T-cell (primary cell): Measurements from ENCODE around the gene ENG. TPM values are rescaled to one million over a fixed set of nuclear protein-coding genes. Genes with fewer than 3 reads are reported as not detected.

Source experiments
- ATAC-seq, 4 experiments: fragments of 200-7000 bp in 3 of 4; fragments of 150-1000 bp in 1 of 4; cut with Tn5 transposase; replicated peaks in 1 of 4; 1 replicate in 3 of 4; 2 replicates in 1 of 4; pipeline ENCODE4 v1.10.0; 2021; ENCODE audit warnings: moderate library complexity in 3 of 4, mild to moderate bottlenecking in 2 of 4, moderate number of reproducible peaks in 1 of 4
- CTCF ChIA-PET, 2 donors: fragments of 300-600 bp; sonication (Branson Sonifier 250); formaldehyde crosslinking; loops; one replicate each; lab custom pipeline; 2022; ENCODE audit warnings: antibody characterized with exemption in 2 of 2; lab: Charles Lee
- POLR2A ChIA-PET, 2 donors: fragments of 300-600 bp; sonication (Branson Sonifier 250); formaldehyde crosslinking; loops; one replicate each; lab custom pipeline; 2022; ENCODE audit warnings: antibody characterized with exemption in 2 of 2; lab: Charles Lee
- DNase-seq, 35 experiments: peaks; one replicate each; pipeline versions ENCODE4 v3.0.0 to v3.0.0-alpha.2; 2013 to 2023
- H3K27ac ChIP-seq: one replicate; pipeline ENCODE4 v1.5.1; 2013; ENCODE audit warnings: low read length
- H3K27me3 ChIP-seq, 2 experiments: replicated peaks in 1 of 2; 1 replicate in 1 of 2; 2 replicates in 1 of 2; pipeline versions ENCODE4 v1.6.1 to v1.7.0; 2013; ENCODE audit warnings: low read length in 1 of 2, mixed read lengths in 1 of 2; ENCODE audit not compliant: control insufficient read depth in 2 of 2, insufficient read depth in 2 of 2; ENCODE audit errors: extremely low read depth in 1 of 2
- H3K36me3 ChIP-seq, 2 donors: 1 replicate in 1 of 2; 2 replicates in 1 of 2; pipeline versions ENCODE4 v1.6.1 to v1.7.0; 2013; ENCODE audit warnings: low read length in 1 of 2; ENCODE audit not compliant: control insufficient read depth in 2 of 2, insufficient read depth in 1 of 2; ENCODE audit errors: extremely low read depth in 1 of 2
- H3K4me1 ChIP-seq, 2 experiments: 1 replicate in 1 of 2; 2 replicates in 1 of 2; pipeline versions ENCODE4 v1.6.1 to v1.7.0; 2013; ENCODE audit warnings: low read length in 2 of 2, mixed read lengths in 1 of 2; ENCODE audit not compliant: insufficient read depth in 2 of 2, control insufficient read depth in 1 of 2; ENCODE audit errors: extremely low read depth in 1 of 2
- H3K4me3 ChIP-seq, 2 donors: 1 replicate in 1 of 2; 2 replicates in 1 of 2; pipeline versions ENCODE4 v1.5.1 to v1.7.0; 2013; ENCODE audit warnings: mild to moderate bottlenecking in 2 of 2, low read length in 1 of 2, moderate library complexity in 1 of 2; ENCODE audit not compliant: control insufficient read depth in 1 of 2; ENCODE audit errors: extremely low read depth in 1 of 2
- H3K9me3 ChIP-seq: 2 replicates; pipeline ENCODE4 v1.7.0; 2013
- H3K27ac Mint-ChIP-seq, 2 donors: one replicate each; pipeline ENCODE4 v1.8.0; 2020 to 2021; ENCODE audit warnings: mild to moderate bottlenecking in 2 of 2, mixed read lengths in 2 of 2
- H3K27me3 Mint-ChIP-seq, 2 donors: one replicate each; pipeline ENCODE4 v1.8.0; 2021 to 2022; ENCODE audit warnings: mixed read lengths in 2 of 2
- H3K36me3 Mint-ChIP-seq: one replicate; pipeline ENCODE4 v1.8.0; 2021; ENCODE audit warnings: mixed read lengths
- H3K4me1 Mint-ChIP-seq, 3 donors: one replicate each; pipeline ENCODE4 v1.8.0; 2020 to 2022; ENCODE audit warnings: mixed read lengths in 3 of 3, mild to moderate bottlenecking in 1 of 3
- H3K4me3 Mint-ChIP-seq, 3 donors: one replicate each; pipeline ENCODE4 v1.8.0; 2020 to 2022; ENCODE audit warnings: mild to moderate bottlenecking in 3 of 3, mixed read lengths in 3 of 3, moderate library complexity in 3 of 3
- H3K9me3 Mint-ChIP-seq, 3 donors: one replicate each; pipeline ENCODE4 v1.8.0; 2020 to 2022; ENCODE audit warnings: mixed read lengths in 3 of 3
- WGBS: methylation state at CpG from one replicate; pipeline ENCODE4 v1.1.5; 2013; ENCODE audit warnings: missing lambda C conversion rate; ENCODE audit not compliant: insufficient coverage; 5-methylcytosine and 5-hydroxymethylcytosine counted together
- total RNA-seq, 35 experiments: library from RNA in 6 of 35; stranded (reverse) in 6 of 35; fragments of 120-200 nt in 1 of 35; gene quantifications; one replicate each; pipeline versions ENCODE4 v1.2.1 to v1.2.4 and lab custom pipeline; 2013 to 2026

The ENG gene
- total RNA-seq, 5 donors from 2014 or later (not counting 1 experiment from before 2014, with no cell fraction given): 6.8 to 16.7 (median 8.8) TPM

- ATAC-seq (no peak), DNase-seq (no peak)
- peaks cover 0 to 9% of the 10 kb centered on the region in 2 experiments for H3K27me3 ChIP-seq
- no peaks in the 10 kb centered on the region for H3K27me3 Mint-ChIP-seq
- no peak overlapping the region for H3K4me3 ChIP-seq
- H3K4me1 Mint-ChIP-seq: peaks cover 7 to 13% (median 10%) of the 10 kb centered on the region in 3 donors
- H3K9me3 Mint-ChIP-seq: no peaks in the 10 kb centered on the region
- H3K9me3 ChIP-seq: no peaks in the 10 kb centered on the region
- no peak overlapping the region for H3K4me3 Mint-ChIP-seq
- ChIA-PET CTCF (no interaction called here), POLR2A (interaction anchor here in 1 of 2 donors (0.6 kb wide), 1 partner anchor 98 kb away, joined by 3 read pairs; no protein-coding TSS in a partner anchor)
- no peaks in the 10 kb centered on the region for H3K36me3 ChIP-seq
- 71% methylated on average over 1 of the region's 1 CpG for WGBS
- no peaks in the 10 kb centered on the region for H3K36me3 Mint-ChIP-seq
- peaks cover 2 to 5% of the 10 kb centered on the region in 2 experiments for H3K4me1 ChIP-seq
- no peak overlapping the region for H3K27ac ChIP-seq
- peak overlapping the region in 1 of 2 donors; percentile 28 for H3K27ac Mint-ChIP-seq
Observed at GRCh38 chr9:127833555-127833954, 20.9 kb downstream of the ENG start.

DNA sequence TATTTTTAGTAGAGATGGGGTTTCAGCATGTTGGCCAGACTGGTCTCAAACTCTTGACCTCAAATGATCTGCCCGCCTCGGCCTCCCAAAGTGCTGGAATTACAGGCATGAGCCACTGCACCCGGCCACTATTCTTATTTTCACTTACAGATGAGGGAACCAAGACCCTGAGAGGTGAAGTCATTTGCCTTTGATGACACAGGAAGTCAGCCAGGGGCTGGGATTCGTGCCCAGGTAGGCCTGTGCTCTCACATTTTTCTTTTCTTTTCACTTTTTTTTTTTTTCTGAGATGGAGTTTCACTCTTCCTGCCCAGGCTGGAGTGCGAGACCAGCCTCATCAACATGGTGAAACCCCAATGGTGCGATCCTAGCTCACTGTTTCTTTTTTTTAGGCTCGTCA is 22.2 kb downstream of the ENG start:
- H3K27me3 Mint-ChIP-seq: no peaks in the 10 kb centered on the region
- peak overlapping the region; percentile 79 to 85 for H3K27ac Mint-ChIP-seq
- Histone ChIP-seq H3K4me1 (peaks cover 2 to 5% of the 10 kb centered on the region in 2 experiments), H3K27me3 (peaks cover 0 to 8% of the 10 kb centered on the region in 2 experiments), H3K4me3 (no peak overlapping the region), H3K27ac (no peak overlapping the region), H3K36me3 (no peaks in the 10 kb centered on the region), H3K9me3 (no peaks in the 10 kb centered on the region)
- no peaks in the 10 kb centered on the region for H3K9me3 Mint-ChIP-seq
- DNase-seq (peak in 10 of 35 experiments; percentile 8 to 34 (median 14)), ATAC-seq (peak; percentile 52 to 73 (median 66))
- no peaks in the 10 kb centered on the region for H3K36me3 Mint-ChIP-seq
- CTCF ChIA-PET: no interaction called here
- peaks cover 7 to 13% (median 10%) of the 10 kb centered on the region in 3 donors for H3K4me1 Mint-ChIP-seq
- 75% methylated on average over 2 of the region's 7 CpGs for WGBS
- POLR2A ChIA-PET: no interaction called here
- peak overlapping the region in 2 of 3 donors; percentile 18 to 64 for H3K4me3 Mint-ChIP-seq

DNA sequence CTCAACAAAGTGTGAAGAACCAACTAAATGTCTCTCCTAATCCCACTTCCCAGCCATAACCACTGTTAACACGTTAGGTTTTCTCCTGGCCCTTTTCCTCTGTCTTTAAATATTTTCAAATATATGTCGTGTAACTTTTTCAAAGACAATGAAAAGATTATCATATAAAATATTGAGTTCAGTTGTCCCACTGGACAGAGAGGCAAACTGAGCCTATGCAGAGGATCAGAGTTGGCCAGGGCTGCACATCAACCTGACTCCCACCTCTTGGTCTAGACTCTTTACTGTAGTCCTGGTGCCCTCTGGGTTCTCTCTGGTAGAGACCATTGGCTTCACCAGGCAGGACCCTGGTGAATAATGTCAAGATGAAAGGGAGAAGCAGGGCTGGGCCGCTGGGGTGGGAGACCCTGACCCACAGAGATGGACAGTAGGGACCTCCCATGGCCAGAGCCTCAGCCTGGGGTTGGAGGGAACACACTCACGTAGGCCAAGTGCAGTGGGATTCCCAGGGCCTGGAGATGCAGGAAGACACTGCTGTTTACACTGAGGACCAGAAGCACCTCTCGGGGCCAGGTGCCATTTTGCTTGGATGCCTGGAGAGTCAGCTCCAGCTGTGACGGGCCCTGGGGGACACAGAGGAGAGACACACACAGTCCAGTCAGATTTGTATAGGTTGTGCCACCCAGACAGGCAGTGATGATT is 25.1 kb downstream of the ENG start:
- H3K4me1 ChIP-seq: peaks cover 2 to 5% of the 10 kb centered on the region in 2 experiments
- Mint-ChIP-seq H3K4me1 (peaks cover 7 to 16% (median 10%) of the 10 kb centered on the region in 3 donors), H3K4me3 (no peak overlapping the region), H3K9me3 (no peaks in the 10 kb centered on the region), H3K27ac (peak overlapping the region; percentile 6 to 70), H3K36me3 (peaks cover 3% of the 10 kb centered on the region), H3K27me3 (no peaks in the 10 kb centered on the region)
- ChIA-PET CTCF (no interaction called here), POLR2A (no interaction called here)
- H3K9me3 ChIP-seq: no peaks in the 10 kb centered on the region
- no peak overlapping the region for H3K4me3 ChIP-seq
- H3K27me3 ChIP-seq: peaks cover 0 to 6% of the 10 kb centered on the region in 2 experiments
- 83% methylated on average over 4 of the region's 6 CpGs for WGBS
- ATAC-seq: no peak
- H3K36me3 ChIP-seq: peaks cover 0 to 5% of the 10 kb centered on the region in 2 donors
- no peak overlapping the region for H3K27ac ChIP-seq
- DNase-seq: no peak

DNA sequence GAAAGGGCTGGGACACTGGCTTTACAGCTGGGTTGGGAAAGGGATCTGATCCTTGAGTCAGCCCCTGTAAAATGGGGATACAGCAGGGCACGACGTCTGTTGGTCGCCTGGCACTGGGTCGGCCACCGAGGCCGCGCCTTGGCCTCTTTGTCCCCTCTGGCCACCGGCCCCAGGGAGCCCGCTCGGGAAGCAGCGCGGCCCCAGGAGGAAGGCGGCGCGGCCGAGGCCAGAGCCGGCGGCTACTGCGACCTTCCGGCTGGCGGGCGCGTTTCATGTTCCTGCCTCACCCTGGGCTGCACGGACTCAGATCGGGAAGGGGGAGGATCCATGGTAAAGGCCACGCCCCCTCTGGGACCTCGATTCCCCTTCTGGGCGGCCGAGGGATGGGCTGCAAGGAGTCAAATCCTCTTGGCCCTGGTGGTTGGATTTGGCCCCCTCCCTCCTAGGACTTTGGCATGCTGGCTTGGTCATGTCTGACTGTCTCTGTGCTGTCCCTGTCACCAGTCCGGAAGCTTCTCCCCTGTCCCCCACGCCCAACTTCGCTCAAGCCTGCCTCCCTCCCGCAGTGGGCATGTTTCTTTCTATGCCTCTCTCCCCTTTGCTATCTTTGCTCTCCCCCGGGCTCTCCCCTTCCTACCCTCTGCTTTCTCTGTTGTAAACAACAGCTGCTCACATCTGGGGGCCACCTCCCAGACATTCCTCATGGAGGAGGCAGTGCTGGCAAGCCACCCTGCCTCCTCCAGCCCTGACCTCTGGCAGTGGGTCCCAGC is 26.0 kb downstream of the ENG start:
- POLR2A ChIA-PET: no interaction called here
- peaks cover 6% of the 10 kb centered on the region for H3K36me3 Mint-ChIP-seq
- peaks cover 7 to 13% (median 8%) of the 10 kb centered on the region in 3 donors for H3K4me1 Mint-ChIP-seq
- H3K27me3 Mint-ChIP-seq: no peaks in the 10 kb centered on the region
- no peak overlapping the region for H3K4me3 ChIP-seq
- DNase-seq: no peak
- no peaks in the 10 kb centered on the region for H3K9me3 Mint-ChIP-seq
- no peak overlapping the region for H3K27ac ChIP-seq
- no peaks in the 10 kb centered on the region for H3K9me3 ChIP-seq
- CTCF ChIA-PET: no interaction called here
- peaks cover 2 to 5% of the 10 kb centered on the region in 2 experiments for H3K4me1 ChIP-seq
- WGBS: 94% methylated on average over 33 of the region's 34 CpGs
- no peak overlapping the region for H3K4me3 Mint-ChIP-seq
- H3K36me3 ChIP-seq: peaks cover 0 to 5% of the 10 kb centered on the region in 2 donors
- H3K27ac Mint-ChIP-seq: peak overlapping the region in 1 of 2 donors; percentile 70
- no peak for ATAC-seq
- H3K27me3 ChIP-seq: peaks cover 0 to 6% of the 10 kb centered on the region in 2 experiments

DNA sequence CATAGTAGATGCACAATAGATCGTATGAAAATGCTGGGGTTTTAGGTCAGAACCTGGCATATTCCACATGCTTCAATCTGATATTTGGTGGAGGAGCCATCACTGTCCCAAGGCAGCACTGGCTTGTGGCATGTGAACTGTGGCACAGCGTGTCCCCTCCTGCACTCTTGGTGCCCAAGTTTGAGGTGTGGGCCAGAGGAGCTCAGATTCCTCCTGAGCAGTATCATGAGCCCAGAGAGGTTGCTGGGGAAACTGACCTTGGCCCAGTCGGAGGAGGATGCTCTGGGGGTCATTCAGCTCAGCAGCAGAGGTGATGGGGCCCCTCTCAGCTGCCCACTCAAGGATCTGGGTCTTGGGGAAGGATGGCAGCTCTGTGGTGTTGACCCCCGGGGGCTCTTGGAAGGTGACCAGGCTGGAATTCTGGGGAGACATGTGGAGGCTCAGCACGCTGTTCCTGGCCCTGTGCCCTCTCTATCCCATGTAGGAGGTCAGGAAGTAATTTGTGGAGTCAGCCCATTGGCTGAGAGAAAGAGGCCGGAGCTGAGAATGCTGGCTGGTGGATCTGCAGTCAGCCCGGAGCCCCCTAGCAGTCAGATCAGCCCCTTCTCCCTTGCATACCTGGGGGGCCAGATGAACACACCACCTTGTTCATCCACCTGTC is 28.1 kb downstream of the ENG start:
- peaks cover 6% of the 10 kb centered on the region for H3K36me3 Mint-ChIP-seq
- WGBS: 90% methylated on average over 6 of the region's 7 CpGs
- Histone ChIP-seq H3K4me3 (no peak overlapping the region), H3K36me3 (peaks cover 0 to 5% of the 10 kb centered on the region in 2 donors), H3K9me3 (no peaks in the 10 kb centered on the region), H3K27ac (no peak overlapping the region), H3K27me3 (peaks cover 0 to 6% of the 10 kb centered on the region in 2 experiments), H3K4me1 (no peaks in the 10 kb centered on the region)
- ATAC-seq (no peak), DNase-seq (no peak)
- no peak overlapping the region for H3K4me3 Mint-ChIP-seq
- CTCF ChIA-PET: interaction anchor here in 1 of 2 donors (0.6 kb wide), 1 partner anchor 192 kb away, joined by 4 read pairs; no protein-coding TSS in a partner anchor
- no peak overlapping the region for H3K27ac Mint-ChIP-seq
- H3K9me3 Mint-ChIP-seq: no peaks in the 10 kb centered on the region
- POLR2A ChIA-PET: no interaction called here
- H3K27me3 Mint-ChIP-seq: no peaks in the 10 kb centered on the region
- H3K4me1 Mint-ChIP-seq: peaks cover 0 to 5% (median 0%) of the 10 kb centered on the region in 3 donors
